Measurements from ENCODE around the gene GABBR1.

The GABBR1 gene

GRCh38 chr6:29519291-29520010 lies 113.5 kb downstream of the GABBR1 start:
- Histone ChIP-seq H3K27ac (ENCODE audit: low read depth in 2 of 2, low read length in 2 of 2) (no peak overlapping the region), H3K27me3 (ENCODE audit: control insufficient read depth in 2 of 2, insufficient read depth in 2 of 2, low read length in 2 of 2) (no peaks in the 10 kb centered on the region), H3K36me3 (ENCODE audit: control insufficient read depth in 2 of 2, insufficient read depth in 2 of 2, low read length in 2 of 2) (no peaks in the 10 kb centered on the region), H3K9ac (ENCODE audit: low read depth in 1 of 2, low read length in 2 of 2) (no peak overlapping the region), H3K4me3 (ENCODE audit: low read length in 2 of 2) (no peak overlapping the region), H3K9me3 (ENCODE audit: control insufficient read depth in 2 of 2, low read length in 2 of 2) (no peaks in the 10 kb centered on the region), H3K4me1 (ENCODE audit: control insufficient read depth in 2 of 2, insufficient read depth in 2 of 2, low read length in 2 of 2) (no peaks in the 10 kb centered on the region)

- no peak overlapping the region for H3K27ac ChIP-seq (ENCODE audit: low read depth in 2 of 2, low read length in 2 of 2)
- H3K9ac ChIP-seq (ENCODE audit: low read depth in 1 of 2, low read length in 2 of 2): no peak overlapping the region
- H3K4me1 ChIP-seq (ENCODE audit: control insufficient read depth in 2 of 2, insufficient read depth in 2 of 2, low read length in 2 of 2): no peaks in the 10 kb centered on the region
- H3K27me3 ChIP-seq (ENCODE audit: control insufficient read depth in 2 of 2, insufficient read depth in 2 of 2, low read length in 2 of 2): no peaks in the 10 kb centered on the region
- H3K9me3 ChIP-seq (ENCODE audit: control insufficient read depth in 2 of 2, low read length in 2 of 2): no peaks in the 10 kb centered on the region
- no peaks in the 10 kb centered on the region for H3K36me3 ChIP-seq (ENCODE audit: control insufficient read depth in 2 of 2, insufficient read depth in 2 of 2, low read length in 2 of 2)
- no peak overlapping the region for H3K4me3 ChIP-seq (ENCODE audit: low read length in 2 of 2)
Observed at GRCh38 chr6:29517728-29518440, 115.1 kb downstream of the GABBR1 start.

GRCh38 chr6:29517245-29517644 lies 115.7 kb downstream of the GABBR1 start:
- no peaks in the 10 kb centered on the region for H3K4me1 ChIP-seq (ENCODE audit: control insufficient read depth in 2 of 2, insufficient read depth in 2 of 2, low read length in 2 of 2)
- no peaks in the 10 kb centered on the region for H3K9me3 ChIP-seq (ENCODE audit: control insufficient read depth in 2 of 2, low read length in 2 of 2)
- no peaks in the 10 kb centered on the region for H3K27me3 ChIP-seq (ENCODE audit: control insufficient read depth in 2 of 2, insufficient read depth in 2 of 2, low read length in 2 of 2)
- H3K36me3 ChIP-seq (ENCODE audit: control insufficient read depth in 2 of 2, insufficient read depth in 2 of 2, low read length in 2 of 2): no peaks in the 10 kb centered on the region
- H3K27ac ChIP-seq (ENCODE audit: low read depth in 2 of 2, low read length in 2 of 2): no peak overlapping the region
- no peak overlapping the region for H3K4me3 ChIP-seq (ENCODE audit: low read length in 2 of 2)
- H3K9ac ChIP-seq (ENCODE audit: low read depth in 1 of 2, low read length in 2 of 2): no peak overlapping the region

GRCh38 chr6:29516108-29516507 lies 116.9 kb downstream of the GABBR1 start:
- H3K27ac ChIP-seq (ENCODE audit: low read depth in 2 of 2, low read length in 2 of 2): no peak overlapping the region
- no peak overlapping the region for H3K4me3 ChIP-seq (ENCODE audit: low read length in 2 of 2)
- no peaks in the 10 kb centered on the region for H3K27me3 ChIP-seq (ENCODE audit: control insufficient read depth in 2 of 2, insufficient read depth in 2 of 2, low read length in 2 of 2)
- H3K36me3 ChIP-seq (ENCODE audit: control insufficient read depth in 2 of 2, insufficient read depth in 2 of 2, low read length in 2 of 2): no peaks in the 10 kb centered on the region
- no peaks in the 10 kb centered on the region for H3K4me1 ChIP-seq (ENCODE audit: control insufficient read depth in 2 of 2, insufficient read depth in 2 of 2, low read length in 2 of 2)
- no peaks in the 10 kb centered on the region for H3K9me3 ChIP-seq (ENCODE audit: control insufficient read depth in 2 of 2, low read length in 2 of 2)
- no peak overlapping the region for H3K9ac ChIP-seq (ENCODE audit: low read depth in 1 of 2, low read length in 2 of 2)

GRCh38 chr6:29510746-29511300 lies 122.2 kb downstream of the GABBR1 start:
- Histone ChIP-seq H3K27me3 (ENCODE audit: control insufficient read depth in 2 of 2, insufficient read depth in 2 of 2, low read length in 2 of 2) (no peaks in the 10 kb centered on the region), H3K9ac (ENCODE audit: low read depth in 1 of 2, low read length in 2 of 2) (no peak overlapping the region), H3K9me3 (ENCODE audit: control insufficient read depth in 2 of 2, low read length in 2 of 2) (no peaks in the 10 kb centered on the region), H3K4me1 (ENCODE audit: control insufficient read depth in 2 of 2, insufficient read depth in 2 of 2, low read length in 2 of 2) (no peaks in the 10 kb centered on the region), H3K27ac (ENCODE audit: low read depth in 2 of 2, low read length in 2 of 2) (no peak overlapping the region), H3K36me3 (ENCODE audit: control insufficient read depth in 2 of 2, insufficient read depth in 2 of 2, low read length in 2 of 2) (no peaks in the 10 kb centered on the region), H3K4me3 (ENCODE audit: low read length in 2 of 2) (no peak overlapping the region)

- H3K9ac ChIP-seq (ENCODE audit: low read depth in 1 of 2, low read length in 2 of 2): no peak overlapping the region
- no peak overlapping the region for H3K4me3 ChIP-seq (ENCODE audit: low read length in 2 of 2)
- no peaks in the 10 kb centered on the region for H3K9me3 ChIP-seq (ENCODE audit: control insufficient read depth in 2 of 2, low read length in 2 of 2)
- H3K27me3 ChIP-seq (ENCODE audit: control insufficient read depth in 2 of 2, insufficient read depth in 2 of 2, low read length in 2 of 2): no peaks in the 10 kb centered on the region
- H3K4me1 ChIP-seq (ENCODE audit: control insufficient read depth in 2 of 2, insufficient read depth in 2 of 2, low read length in 2 of 2): no peaks in the 10 kb centered on the region
- H3K27ac ChIP-seq (ENCODE audit: low read depth in 2 of 2, low read length in 2 of 2): no peak overlapping the region
- H3K36me3 ChIP-seq (ENCODE audit: control insufficient read depth in 2 of 2, insufficient read depth in 2 of 2, low read length in 2 of 2): no peaks in the 10 kb centered on the region
Observed at GRCh38 chr6:29510202-29510601, 122.8 kb downstream of the GABBR1 start.
